CD14-positive monocyte (primary cell): ENCODE results near the gene SMNDC1. TPM values are rescaled to one million over a fixed set of nuclear protein-coding genes. Genes with fewer than 3 reads are reported as not detected.
A peak's percentile ranks its signal among the peaks of the same experiment; 100 is the strongest.

Experiments
- DNase-seq, 3 donors: peaks; one replicate each; pipeline ENCODE4 v3.0.0-alpha.2; 2011 to 2022
- H2AFZ ChIP-seq: 2 replicates; pipeline ENCODE4 v1.6.0; 2012; ENCODE audit warnings: mild to moderate bottlenecking, low read depth, low read length, inconsistent platforms; ENCODE audit not compliant: insufficient read depth, poor library complexity, severe bottlenecking
- H3K27ac ChIP-seq, 2 donors: 1 replicate in 1 of 2; 2 replicates in 1 of 2; pipeline ENCODE4 v1.5.1; 2012 to 2013; ENCODE audit warnings: low read length in 2 of 2, control low read depth in 1 of 2, inconsistent platforms in 1 of 2, low read depth in 1 of 2, mild to moderate bottlenecking in 1 of 2
- H3K27me3 ChIP-seq, 2 donors: one replicate each; pipeline versions ENCODE4 v1.6.0 to v1.6.1; 2011 to 2013; ENCODE audit warnings: low read length in 2 of 2; ENCODE audit not compliant: control insufficient read depth in 2 of 2, insufficient read depth in 2 of 2
- H3K36me3 ChIP-seq, 2 donors: replicated peaks in 1 of 2; 1 replicate in 1 of 2; 2 replicates in 1 of 2; pipeline versions ENCODE4 v1.5.1 to v1.6.1; 2012 to 2013; ENCODE audit warnings: low read length in 2 of 2, control low read depth in 1 of 2, inconsistent platforms in 1 of 2, mild to moderate bottlenecking in 1 of 2; ENCODE audit not compliant: insufficient read depth in 2 of 2, control insufficient read depth in 1 of 2
- H3K4me1 ChIP-seq, 2 donors: 1 replicate in 1 of 2; 2 replicates in 1 of 2; pipeline versions ENCODE4 v1.5.1 to v1.6.1; 2012 to 2013; ENCODE audit warnings: low read length in 2 of 2, control low read depth in 1 of 2, inconsistent platforms in 1 of 2, mild to moderate bottlenecking in 1 of 2, moderate library complexity in 1 of 2; ENCODE audit not compliant: insufficient read depth in 2 of 2, control insufficient read depth in 1 of 2
- H3K4me2 ChIP-seq: replicated peaks from 2 replicates; pipeline ENCODE3; 2012; ENCODE audit warnings: low read length, moderate library complexity, mild to moderate bottlenecking; ENCODE audit not compliant: poor library complexity, severe bottlenecking; ENCODE audit errors: extremely low read depth
- H3K4me3 ChIP-seq, 3 experiments: fragments of 200-600 bp in 1 of 3; sonication (generic) in 1 of 3; replicated peaks in 1 of 3; 1 replicate in 2 of 3; 2 replicates in 1 of 3; pipeline ENCODE4 v1.5.1; 2011 to 2013; ENCODE audit warnings: low read length in 3 of 3, mild to moderate bottlenecking in 3 of 3, control low read depth in 2 of 3, low read depth in 2 of 3, inconsistent platforms in 1 of 3, moderate library complexity in 1 of 3
- H3K79me2 ChIP-seq: 2 replicates; pipeline ENCODE4 v1.6.0; 2012; ENCODE audit warnings: mild to moderate bottlenecking, control low read depth, inconsistent platforms, low read length, moderate library complexity; ENCODE audit not compliant: insufficient read depth
- H3K9ac ChIP-seq: 2 replicates; pipeline ENCODE4 v1.6.0; 2017; ENCODE audit warnings: low read length, mild to moderate bottlenecking; ENCODE audit not compliant: insufficient read depth, poor library complexity, severe bottlenecking
- H3K9me3 ChIP-seq, 2 donors: replicated peaks in 1 of 2; 1 replicate in 1 of 2; 2 replicates in 1 of 2; pipeline versions ENCODE4 v1.5.1 to v1.6.1; 2012 to 2013; ENCODE audit warnings: low read length in 2 of 2, control low read depth in 1 of 2; ENCODE audit not compliant: control insufficient read depth in 1 of 2, insufficient read depth in 1 of 2
- H4K20me1 ChIP-seq: 2 replicates; pipeline ENCODE4 v1.6.0; 2012; ENCODE audit warnings: mild to moderate bottlenecking, low read length, control low read depth, moderate library complexity; ENCODE audit not compliant: insufficient read depth
- H3K27ac Mint-ChIP-seq, 7 donors: one replicate each; pipeline ENCODE4 v1.8.0; 2020; ENCODE audit warnings: mild to moderate bottlenecking in 7 of 7, mixed read lengths in 7 of 7, moderate library complexity in 6 of 7, inconsistent platforms in 2 of 7
- H3K27me3 Mint-ChIP-seq, 3 donors: one replicate each; pipeline ENCODE4 v1.8.0; 2021 to 2022; ENCODE audit warnings: low read depth in 3 of 3, mild to moderate bottlenecking in 3 of 3, mixed read lengths in 3 of 3, moderate library complexity in 3 of 3, inconsistent platforms in 1 of 3
- H3K36me3 Mint-ChIP-seq, 2 donors: one replicate each; pipeline ENCODE4 v1.8.0; 2020; ENCODE audit warnings: mixed read lengths in 2 of 2, inconsistent platforms in 1 of 2, mild to moderate bottlenecking in 1 of 2
- H3K4me1 Mint-ChIP-seq: one replicate; pipeline ENCODE4 v1.8.0; 2020; ENCODE audit warnings: mild to moderate bottlenecking, mixed read lengths
- H3K4me3 Mint-ChIP-seq, 2 donors: one replicate each; pipeline ENCODE4 v1.8.0; 2020; ENCODE audit warnings: mild to moderate bottlenecking in 2 of 2, mixed read lengths in 2 of 2, moderate library complexity in 1 of 2
- H3K9me3 Mint-ChIP-seq, 7 donors: one replicate each; pipeline ENCODE4 v1.8.0; 2020 to 2022; ENCODE audit warnings: mixed read lengths in 7 of 7, mild to moderate bottlenecking in 6 of 7, moderate library complexity in 6 of 7, inconsistent platforms in 2 of 7
- CTCF ChIP-seq: fragments of 200-600 bp; IDR thresholded peaks from one replicate; pipeline ENCODE4 v1.8.0; 2022; ENCODE audit warnings: antibody characterized with exemption, mild to moderate bottlenecking
- WGBS: methylation state at CpG from one replicate; pipeline ENCODE4 v1.1.5; 2013; ENCODE audit warnings: missing lambda C conversion rate; ENCODE audit not compliant: insufficient coverage; 5-methylcytosine and 5-hydroxymethylcytosine counted together
- intact Hi-C, 2 donors: fragments of 100-400 bp; cut with micrococcal nuclease; formaldehyde crosslinking; loops; one replicate each; pipeline versions ENCODE4 v1.15.0 to v1.15.1; 2023
- polyA plus RNA-seq, 3 donors: library from polyadenylated mRNA; depleted of rRNA in 1 of 3; unstranded in 2 of 3; stranded (reverse) in 1 of 3; fragments of 300-500 nt in 2 of 3; fragments of >200 nt in 1 of 3; fragmentation: Illumina TruSeq in 2 of 3; gene quantifications; 1 replicate in 2 of 3; 2 replicates in 1 of 3; pipeline ENCODE4 v1.2.3, GENCODE V29; 2012 to 2021

Gene SMNDC1
- polyA plus RNA-seq, 3 donors, result 15.6 to 18.2 (median 16.4) TPM

GRCh38 chr10:110336111-110336721 lies 31.5 kb upstream of the SMNDC1 start:
- DNase-seq, result no peak
- peaks cover 11% of the 10 kb centered on the region for H3K4me1 Mint-ChIP-seq
- H3K36me3 Mint-ChIP-seq, result no peaks in the 10 kb centered on the region
- no peaks in the 10 kb centered on the region for H3K27me3 Mint-ChIP-seq
- 83% methylated on average over 7 of the region's 10 CpGs for WGBS
- Histone ChIP-seq H2AFZ (no peak overlapping the region), H3K9me3 (peaks cover 4 to 19% of the 10 kb centered on the region in 2 donors), H3K27ac (no peak overlapping the region), H3K4me3 (no peak overlapping the region), H3K9ac (no peak overlapping the region), H3K4me2 (no peak overlapping the region), H3K4me1 (no peaks in the 10 kb centered on the region), H3K27me3 (no peaks in the 10 kb centered on the region), H3K79me2 (no peaks in the 10 kb centered on the region), H4K20me1 (no peaks in the 10 kb centered on the region), H3K36me3 (no peaks in the 10 kb centered on the region)
- intact Hi-C loops, result no loop called here
- no peak overlapping the region for H3K27ac Mint-ChIP-seq
- TF ChIP-seq CTCF, result no peak
- H3K4me3 Mint-ChIP-seq, result no peak overlapping the region
- peaks cover under 1 to 11% (median 8%) of the 10 kb centered on the region in 7 donors for H3K9me3 Mint-ChIP-seq

- H3K27me3 Mint-ChIP-seq, result no peaks in the 10 kb centered on the region
- peaks cover 12 to 26% of the 10 kb centered on the region in 2 donors for H3K9me3 ChIP-seq
- H3K4me3 ChIP-seq, result no peak overlapping the region
- no peak overlapping the region for H3K27ac ChIP-seq
- no peaks in the 10 kb centered on the region for H3K4me1 ChIP-seq
- DNase-seq, result peak in 1 of 3 donors; percentile 16
- no peaks in the 10 kb centered on the region for H3K36me3 ChIP-seq
- no peaks in the 10 kb centered on the region for H3K27me3 ChIP-seq
- no peak overlapping the region for H3K9ac ChIP-seq
- no peaks in the 10 kb centered on the region for H3K79me2 ChIP-seq
- no peaks in the 10 kb centered on the region for H4K20me1 ChIP-seq
- H3K4me1 Mint-ChIP-seq, result peaks cover 6% of the 10 kb centered on the region
- H3K9me3 Mint-ChIP-seq, result peaks cover 8 to 18% (median 16%) of the 10 kb centered on the region in 7 donors
- intact Hi-C loops, result no loop called here
- H2AFZ ChIP-seq, result no peak overlapping the region
- H3K4me3 Mint-ChIP-seq, result no peak overlapping the region
- WGBS, result 33% methylated on average over 1 of the region's 7 CpGs
- H3K27ac Mint-ChIP-seq, result no peak overlapping the region
- H3K4me2 ChIP-seq, result no peak overlapping the region
- H3K36me3 Mint-ChIP-seq, result no peaks in the 10 kb centered on the region
- TF ChIP-seq CTCF, result no peak
These were observed 30.8 kb upstream of the SMNDC1 start for GRCh38 chr10:110335314-110336064.
